Measurements from ENCODE around the gene PCBP1.
"Not testable (repeated sequence)": the region's sequence is repeated elsewhere in the genome, so short reads cannot be mapped to it uniquely, and the experiment has no call there.

The PCBP1 gene

GRCh38 chr2:70083344-70084156 lies 3.7 kb upstream of the PCBP1 start:
- no peak for FAIRE-seq

GRCh38 chr2:70084973-70085710 lies 2.1 kb upstream of the PCBP1 start:
- no peak for FAIRE-seq

DNA sequence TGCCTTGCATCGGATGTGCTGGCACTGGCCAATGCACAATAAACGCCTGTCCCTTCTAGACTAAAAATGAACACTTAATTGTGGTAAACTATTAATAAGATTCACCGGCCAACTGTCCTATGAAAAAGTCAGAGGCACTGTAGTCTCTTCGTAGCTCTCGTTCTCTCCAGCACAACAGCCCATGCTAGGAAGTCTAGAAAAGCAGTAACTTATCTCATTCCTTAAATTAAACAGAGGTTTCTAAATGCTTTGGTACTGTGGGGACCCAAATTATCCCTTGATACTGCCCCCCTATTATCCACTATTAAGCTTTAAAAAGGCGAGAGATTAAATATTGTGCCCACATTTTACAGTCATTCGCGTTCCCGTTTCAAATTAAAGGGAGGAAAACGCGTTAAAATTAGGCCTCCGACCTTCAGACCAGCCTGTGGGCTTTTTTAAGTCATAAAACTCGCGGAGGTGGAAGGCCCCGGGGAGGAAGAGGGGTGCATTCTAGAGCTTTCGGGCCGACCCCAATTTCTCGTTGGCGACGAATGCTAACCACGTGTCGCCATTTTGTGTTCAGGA lies 1.5 kb upstream of the PCBP1 start:
- FAIRE-seq: no peak

- no peak for FAIRE-seq
Measured at GRCh38 chr2:70086278-70086837, 919 bp upstream of the PCBP1 start.

DNA sequence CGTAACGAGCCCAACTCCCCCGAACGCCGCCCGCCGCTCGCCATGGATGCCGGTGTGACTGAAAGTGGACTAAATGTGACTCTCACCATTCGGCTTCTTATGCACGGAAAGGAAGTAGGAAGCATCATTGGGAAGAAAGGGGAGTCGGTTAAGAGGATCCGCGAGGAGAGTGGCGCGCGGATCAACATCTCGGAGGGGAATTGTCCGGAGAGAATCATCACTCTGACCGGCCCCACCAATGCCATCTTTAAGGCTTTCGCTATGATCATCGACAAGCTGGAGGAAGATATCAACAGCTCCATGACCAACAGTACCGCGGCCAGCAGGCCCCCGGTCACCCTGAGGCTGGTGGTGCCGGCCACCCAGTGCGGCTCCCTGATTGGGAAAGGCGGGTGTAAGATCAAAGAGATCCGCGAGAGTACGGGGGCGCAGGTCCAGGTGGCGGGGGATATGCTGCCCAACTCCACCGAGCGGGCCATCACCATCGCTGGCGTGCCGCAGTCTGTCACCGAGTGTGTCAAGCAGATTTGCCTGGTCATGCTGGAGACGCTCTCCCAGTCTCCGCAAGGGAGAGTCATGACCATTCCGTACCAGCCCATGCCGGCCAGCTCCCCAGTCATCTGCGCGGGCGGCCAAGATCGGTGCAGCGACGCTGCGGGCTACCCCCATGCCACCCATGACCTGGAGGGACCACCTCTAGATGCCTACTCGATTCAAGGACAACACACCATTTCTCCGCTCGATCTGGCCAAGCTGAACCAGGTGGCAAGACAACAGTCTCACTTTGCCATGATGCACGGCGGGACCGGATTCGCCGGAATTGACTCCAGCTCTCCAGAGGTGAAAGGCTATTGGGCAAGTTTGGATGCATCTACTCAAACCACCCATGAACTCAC lies 673 bp downstream of the PCBP1 start:
- no peak for FAIRE-seq

GRCh38 chr2:70088598-70089219 lies 1.4 kb downstream of the PCBP1 start:
- no peak for FAIRE-seq

DNA sequence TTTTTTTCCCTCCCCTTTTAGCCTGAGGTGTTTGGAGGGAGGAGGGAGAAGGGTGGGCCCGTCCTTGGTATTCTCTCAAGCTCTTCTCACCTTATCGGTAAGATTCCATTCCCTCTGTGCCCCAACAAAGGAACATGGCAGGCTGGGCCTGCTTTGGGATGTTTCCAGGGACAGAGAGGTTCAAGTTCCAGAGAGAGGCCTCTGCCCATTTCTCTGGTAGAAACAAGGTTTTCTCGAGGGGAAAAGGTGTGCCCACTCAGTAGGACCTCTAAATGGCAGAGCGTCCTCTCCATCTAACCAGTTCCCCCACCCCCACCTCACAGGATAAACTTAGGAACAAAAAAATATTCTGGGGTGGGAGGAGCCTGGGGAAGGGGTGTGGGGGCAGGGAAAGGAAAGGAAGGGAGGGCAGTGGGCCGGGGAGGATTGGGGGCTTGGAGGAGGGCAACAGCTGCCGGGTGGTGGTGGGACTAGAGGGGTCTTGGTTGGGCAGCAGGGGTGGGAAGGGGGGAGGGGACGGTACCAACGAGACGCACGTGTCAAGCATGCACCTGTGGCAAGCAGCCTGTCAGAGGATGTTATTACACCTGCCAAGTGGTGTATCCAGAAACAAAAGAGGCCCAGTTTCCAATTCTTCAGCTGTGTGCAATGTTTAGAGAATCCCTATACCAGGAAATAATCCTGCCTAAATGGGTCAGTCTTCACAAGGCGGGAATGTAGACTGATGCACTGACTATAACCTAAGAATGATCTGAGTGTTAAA lies 2.1 kb downstream of the PCBP1 start:
- FAIRE-seq: no peak

GRCh38 chr2:70089983-70090525 lies 2.8 kb downstream of the PCBP1 start:
- FAIRE-seq: no peak

- FAIRE-seq: no peak
Measured at GRCh38 chr2:70090706-70091334, 3.5 kb downstream of the PCBP1 start.

DNA sequence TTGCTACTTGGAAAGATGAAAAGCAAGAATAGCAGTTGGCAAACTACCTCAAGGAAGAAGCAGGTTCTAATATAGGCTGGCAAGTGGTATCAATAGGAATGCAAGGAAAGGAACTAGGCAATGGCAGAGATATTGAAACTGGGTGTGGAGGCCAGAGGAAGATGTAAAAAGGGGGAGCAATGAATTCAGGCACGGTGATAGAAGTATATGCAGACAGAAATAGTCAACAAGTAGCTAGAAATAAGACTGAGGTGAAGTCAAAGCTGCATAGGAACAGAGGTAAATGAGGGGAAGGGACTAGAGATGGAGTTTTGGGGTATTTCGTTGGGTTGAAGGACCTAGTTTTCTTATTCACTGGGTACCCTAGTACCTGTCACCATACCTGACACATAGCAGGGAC lies 4.1 kb downstream of the PCBP1 start:
- no peak for FAIRE-seq

DNA sequence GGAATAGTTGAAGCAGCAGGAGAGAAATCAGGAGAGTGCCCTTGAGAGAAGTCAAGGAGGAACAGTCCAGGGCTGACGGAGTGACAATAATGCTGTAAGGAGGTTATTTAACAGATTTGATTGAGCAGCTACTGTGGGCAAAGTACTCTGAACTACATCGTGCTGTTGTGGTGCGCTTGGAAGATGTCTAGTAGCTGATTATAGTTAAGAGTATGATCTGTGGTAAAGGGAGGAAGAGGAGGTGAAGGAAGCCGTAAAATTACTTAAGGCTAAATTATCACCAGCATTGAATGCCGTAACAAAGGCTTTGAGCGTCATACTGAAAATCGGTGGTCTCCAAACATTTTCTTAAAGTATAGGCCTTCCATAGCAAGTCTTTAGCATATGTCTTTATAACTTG lies 4.5 kb downstream of the PCBP1 start:
- FAIRE-seq: no peak

- FAIRE-seq: not testable (repeated sequence)
Measured at GRCh38 chr2:70092576-70093243, 5.4 kb downstream of the PCBP1 start.

DNA sequence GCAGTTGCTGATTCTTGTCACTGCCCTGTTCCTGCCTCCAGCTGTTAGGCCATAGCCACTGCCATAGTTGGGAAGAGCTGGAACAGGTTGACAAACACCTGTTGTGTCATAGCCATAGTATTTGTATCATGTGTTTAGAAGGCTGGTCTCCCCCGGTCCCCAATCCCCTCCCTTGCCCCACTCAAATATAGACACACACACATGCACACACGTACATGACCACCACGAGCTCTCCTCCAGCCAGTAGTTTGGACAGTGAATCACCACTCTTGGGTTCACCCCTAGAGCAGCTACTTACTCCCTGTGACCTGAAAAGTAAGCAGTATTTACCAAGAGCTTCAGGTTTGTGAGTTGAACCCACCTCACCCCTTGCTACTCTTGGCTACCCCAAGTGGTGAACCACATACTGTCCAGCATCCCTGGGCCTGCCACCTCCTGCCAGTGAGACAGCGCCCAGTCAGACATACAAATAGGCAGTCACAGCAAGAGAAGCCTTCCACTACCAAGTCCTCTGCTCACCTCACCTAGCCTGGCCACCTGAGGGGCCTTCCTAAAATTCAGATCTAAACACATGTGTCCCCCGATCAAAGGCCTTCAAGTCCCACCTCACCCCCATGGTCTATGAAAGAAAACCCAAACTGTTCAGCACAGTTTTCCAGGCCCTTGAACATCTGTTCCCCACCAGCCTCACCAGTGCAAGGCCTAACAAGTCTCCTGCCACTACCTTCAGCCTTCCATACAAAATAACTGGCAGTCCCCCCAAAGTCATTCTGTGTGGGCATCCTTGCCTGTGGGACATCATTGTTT lies 7.1 kb downstream of the PCBP1 start:
- FAIRE-seq: no peak

DNA sequence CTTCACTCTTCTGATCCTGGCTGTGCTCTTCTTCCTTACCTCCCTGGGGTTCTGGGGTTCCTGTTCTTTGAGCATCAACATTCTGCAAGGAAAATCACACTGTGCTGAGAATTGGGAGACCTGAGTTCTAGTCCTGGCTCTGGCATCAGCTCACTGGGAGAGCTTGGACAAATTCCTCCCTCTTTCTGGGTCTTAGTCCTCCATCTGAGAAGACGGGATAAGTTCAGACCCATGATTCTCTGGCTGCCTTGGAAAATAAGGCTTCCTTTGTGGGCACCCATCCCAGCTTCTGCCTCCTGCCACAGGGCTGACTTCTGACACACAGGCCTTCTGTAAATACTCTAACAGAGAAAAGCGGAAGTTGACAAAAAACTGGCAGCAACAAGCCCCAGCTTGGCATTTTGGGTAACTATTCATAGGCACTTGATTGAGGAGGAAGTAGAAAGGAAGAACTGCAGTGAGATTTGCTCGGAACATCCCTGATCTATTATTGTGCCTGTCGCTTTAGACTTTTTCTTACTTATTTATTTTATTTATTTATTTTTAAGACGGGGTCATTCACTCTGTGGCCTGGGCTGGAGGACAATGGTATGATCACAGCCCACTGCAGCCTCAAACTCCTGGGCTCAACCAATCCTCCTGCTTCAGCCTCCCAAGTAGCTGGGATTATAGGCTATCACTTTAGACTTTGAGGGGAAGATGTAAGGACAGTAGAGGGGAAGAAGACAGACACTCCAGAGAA lies 7.9 kb downstream of the PCBP1 start:
- FAIRE-seq: no peak

GRCh38 chr2:70095720-70096670 lies 8.7 kb downstream of the PCBP1 start:
- no peak for FAIRE-seq

GRCh38 chr2:70098032-70098431 lies 10.8 kb downstream of the PCBP1 start:
- FAIRE-seq: no peak

- no peak for FAIRE-seq
Measured at GRCh38 chr2:70099270-70099669, 12.0 kb downstream of the PCBP1 start.
